DOHH2 (cell line): ENCODE results near the gene CFAP221.

Experiments used
- CTCF ChIP-seq: fragments of 200-600 bp; sonication (generic); IDR thresholded peaks from one replicate; pipeline ENCODE4 v1.5.1; 2014; ENCODE audit warnings: antibody characterized with exemption, mild to moderate bottlenecking, low read depth, low read length; ENCODE audit not compliant: poor library complexity, severe bottlenecking
- EZH2phosphoT487 ChIP-seq: fragments of 200-600 bp; sonication (generic); IDR thresholded peaks from 2 replicates; pipeline ENCODE4 v1.6.1; 2017; ENCODE audit warnings: borderline replicate concordance, mild to moderate bottlenecking, antibody characterized with exemption, low read length, moderate library complexity, mixed read lengths

DNA sequence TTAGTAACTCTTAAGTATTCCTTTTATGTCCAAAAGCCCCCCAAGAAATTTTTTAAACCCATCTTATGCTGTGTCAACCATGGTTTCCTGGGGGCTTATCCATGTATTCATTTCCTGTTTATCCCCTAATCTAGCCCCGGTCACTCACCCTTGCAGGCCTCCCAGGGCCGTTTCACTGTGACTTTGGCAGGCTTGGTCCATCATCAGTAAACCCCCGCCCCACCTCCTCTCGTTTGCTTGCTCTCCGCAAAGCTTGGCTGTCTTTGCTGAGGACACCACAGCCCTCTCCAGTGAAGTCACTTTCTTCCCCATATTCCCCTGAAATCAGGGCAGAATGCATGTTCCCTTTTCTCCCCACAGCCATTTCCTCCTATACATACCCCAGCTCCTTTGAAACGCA lies 127.5 kb downstream of the CFAP221 start:
- TF ChIP-seq CTCF (no peak), EZH2phosphoT487 (no peak)
